OCI-LY7 (cell line): ENCODE data around the gene BCL2L14.

Experiments
- CTCF ChIP-seq: fragments of 200-600 bp; sonication (generic); conservative IDR thresholded peaks from 2 replicates; pipeline ENCODE4 v1.5.1; 2014; ENCODE audit warnings: mild to moderate bottlenecking, antibody characterized with exemption, low read length, moderate library complexity, mixed read lengths
- EZH2phosphoT487 ChIP-seq: fragments of 200-600 bp; sonication (generic); IDR thresholded peaks from 2 replicates; pipeline ENCODE4 v1.6.1; 2018; ENCODE audit warnings: low read depth, borderline replicate concordance, mild to moderate bottlenecking, mixed run types, antibody characterized with exemption, low read length, moderate library complexity, mixed read lengths

- TF ChIP-seq CTCF (no peak), EZH2phosphoT487 (no peak)
Observed at GRCh38 chr12:12068751-12069150, 2.0 kb upstream of the BCL2L14 start.
